Measurements from ENCODE around the gene LUZP2.

Gene LUZP2

DNA sequence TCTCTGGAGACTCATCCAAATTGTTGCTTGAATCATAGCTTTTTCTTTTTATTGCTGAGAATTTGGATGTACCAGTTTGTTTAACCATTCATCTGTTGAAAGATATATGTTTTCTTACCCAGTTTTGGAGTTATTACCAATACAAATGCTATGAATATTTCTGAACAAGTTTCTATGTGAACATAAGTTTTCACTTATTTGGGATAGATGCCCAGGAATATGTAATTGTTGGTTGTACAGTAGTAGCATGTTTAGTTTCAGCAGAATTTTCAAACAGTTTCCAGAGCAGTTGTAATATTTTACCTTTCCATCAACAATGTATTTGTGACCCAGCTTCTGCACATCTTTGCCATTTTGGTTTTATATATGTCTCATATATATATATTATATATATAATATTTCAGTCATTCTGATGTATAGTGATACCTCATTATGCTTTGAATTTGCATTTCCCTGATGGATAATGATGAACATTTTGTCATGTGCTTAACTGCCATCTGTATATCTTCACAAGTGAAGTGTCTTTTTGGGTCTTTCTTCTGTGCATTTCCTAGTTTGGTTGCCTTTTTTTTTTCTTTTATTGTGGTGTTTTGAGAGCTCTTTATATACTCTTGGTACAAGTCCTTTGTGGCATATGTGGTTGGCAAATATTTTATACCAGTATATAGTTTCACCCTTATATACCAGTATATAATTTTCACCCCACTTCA is 118.8 kb downstream of the LUZP2 start:
- no peak overlapping the region for H3K9ac ChIP-seq (ENCODE audit: low read length)
- no peak overlapping the region for H3K4me3 ChIP-seq (ENCODE audit: low read length)
- no peaks in the 10 kb centered on the region for H3K9me3 ChIP-seq (ENCODE audit: control insufficient read depth, low read length)
- no peaks in the 10 kb centered on the region for H3K36me3 ChIP-seq (ENCODE audit: control insufficient read depth, insufficient read depth, low read length)
- no peaks in the 10 kb centered on the region for H3K27me3 ChIP-seq (ENCODE audit: control insufficient read depth, insufficient read depth, low read length)
- H3K4me1 ChIP-seq (ENCODE audit: control insufficient read depth, insufficient read depth, low read length) = no peaks in the 10 kb centered on the region

DNA sequence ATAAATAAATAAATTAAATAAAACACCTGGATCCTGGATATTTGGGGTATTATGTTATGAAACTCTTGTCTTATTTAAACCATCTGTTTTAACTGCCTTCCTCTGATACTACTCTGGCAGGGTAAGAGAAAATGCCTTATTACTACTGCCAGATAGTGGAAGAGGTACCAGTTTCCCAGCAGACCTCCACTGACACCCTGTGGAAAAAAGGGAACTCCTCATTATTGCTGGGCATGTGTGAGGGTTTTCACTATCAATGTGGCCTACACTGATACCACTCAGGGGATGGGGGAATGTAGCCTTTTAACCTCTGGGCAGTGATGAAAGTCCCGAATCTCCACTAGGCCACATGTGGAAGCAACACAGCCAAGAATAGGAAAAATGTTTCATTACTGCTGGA is 121.0 kb downstream of the LUZP2 start:
- Histone ChIP-seq H3K9ac (ENCODE audit: low read length) (no peak overlapping the region), H3K4me3 (ENCODE audit: low read length) (no peak overlapping the region), H3K36me3 (ENCODE audit: control insufficient read depth, insufficient read depth, low read length) (no peaks in the 10 kb centered on the region)

DNA sequence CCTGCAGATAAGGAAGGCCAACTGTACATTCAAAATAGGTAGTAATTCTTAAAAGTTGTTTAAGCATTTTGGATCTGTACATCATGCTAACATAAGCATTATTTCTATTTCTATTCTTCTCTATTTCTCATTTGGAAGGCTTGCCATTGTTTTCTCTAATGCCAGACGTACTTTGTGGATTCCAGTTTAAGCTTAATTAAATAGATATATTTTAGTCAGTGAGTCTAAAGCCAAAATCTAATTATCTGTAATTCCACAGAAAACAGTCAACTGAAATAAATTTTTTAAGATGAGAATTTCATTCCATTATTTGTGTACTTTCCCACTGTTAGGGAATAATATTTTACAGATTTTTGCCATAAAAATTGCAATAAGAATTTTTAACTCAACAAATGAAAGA is 123.0 kb downstream of the LUZP2 start:
- Histone ChIP-seq H3K9ac (ENCODE audit: low read length) (no peak overlapping the region), H3K36me3 (ENCODE audit: control insufficient read depth, insufficient read depth, low read length) (no peaks in the 10 kb centered on the region)

More for the DNA sequence above, 121.0 kb downstream of the LUZP2 start:
- H3K9me3 ChIP-seq (ENCODE audit: control insufficient read depth, low read length) = no peaks in the 10 kb centered on the region
- H3K27me3 ChIP-seq (ENCODE audit: control insufficient read depth, insufficient read depth, low read length) = no peaks in the 10 kb centered on the region
- no peaks in the 10 kb centered on the region for H3K4me1 ChIP-seq (ENCODE audit: control insufficient read depth, insufficient read depth, low read length)

DNA sequence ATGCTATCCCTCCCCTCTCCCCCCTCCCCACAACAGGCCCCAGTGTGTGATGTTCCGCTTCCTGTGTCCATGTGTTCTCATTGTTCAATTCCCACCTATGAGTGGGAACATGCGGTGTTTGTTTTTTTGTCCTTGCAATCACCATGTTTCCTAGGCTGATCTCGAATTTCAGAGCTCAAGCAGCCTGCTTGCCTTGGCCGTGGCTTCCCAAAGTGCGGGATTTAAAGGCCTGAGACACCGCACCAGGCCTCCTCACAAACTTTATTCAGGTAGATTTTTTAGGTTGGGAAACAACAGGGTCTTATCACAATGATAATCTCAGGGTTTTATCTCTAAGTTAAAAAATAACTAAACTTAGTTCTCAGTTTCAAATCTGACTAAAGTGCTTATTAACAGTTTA is 125.4 kb downstream of the LUZP2 start:
- H3K9ac ChIP-seq (ENCODE audit: low read length) = no peak overlapping the region
- H3K36me3 ChIP-seq (ENCODE audit: control insufficient read depth, insufficient read depth, low read length) = no peaks in the 10 kb centered on the region
- no peaks in the 10 kb centered on the region for H3K27me3 ChIP-seq (ENCODE audit: control insufficient read depth, insufficient read depth, low read length)
- no peak overlapping the region for H3K4me3 ChIP-seq (ENCODE audit: low read length)
- no peaks in the 10 kb centered on the region for H3K9me3 ChIP-seq (ENCODE audit: control insufficient read depth, low read length)
- H3K4me1 ChIP-seq (ENCODE audit: control insufficient read depth, insufficient read depth, low read length) = no peaks in the 10 kb centered on the region

More for the DNA sequence above, 123.0 kb downstream of the LUZP2 start:
- Histone ChIP-seq H3K27me3 (ENCODE audit: control insufficient read depth, insufficient read depth, low read length) (no peaks in the 10 kb centered on the region), H3K4me1 (ENCODE audit: control insufficient read depth, insufficient read depth, low read length) (no peaks in the 10 kb centered on the region), H3K4me3 (ENCODE audit: low read length) (no peak overlapping the region), H3K9me3 (ENCODE audit: control insufficient read depth, low read length) (no peaks in the 10 kb centered on the region)

DNA sequence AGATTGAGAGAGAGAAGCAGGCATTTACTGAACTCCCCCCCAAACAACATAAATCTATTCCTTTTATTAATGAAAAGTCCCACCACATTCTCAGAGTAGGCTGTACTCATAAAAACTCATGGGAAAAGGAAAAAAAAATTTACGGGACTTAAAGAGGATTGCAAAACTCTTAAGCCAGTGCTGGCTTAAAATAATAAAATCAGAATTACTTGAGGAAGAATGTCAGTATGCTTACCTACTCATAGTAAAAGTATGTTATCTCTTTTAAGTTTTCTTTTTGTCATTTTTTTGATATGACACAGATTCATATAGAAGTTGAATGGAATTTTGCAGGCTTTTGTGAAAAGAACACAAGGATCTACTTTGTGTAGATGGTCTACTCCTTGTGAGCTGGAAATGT is 126.3 kb downstream of the LUZP2 start:
- H3K4me3 ChIP-seq (ENCODE audit: low read length) = no peak overlapping the region
- H3K36me3 ChIP-seq (ENCODE audit: control insufficient read depth, insufficient read depth, low read length) = no peaks in the 10 kb centered on the region
- no peaks in the 10 kb centered on the region for H3K9me3 ChIP-seq (ENCODE audit: control insufficient read depth, low read length)
- H3K27me3 ChIP-seq (ENCODE audit: control insufficient read depth, insufficient read depth, low read length) = no peaks in the 10 kb centered on the region
- H3K4me1 ChIP-seq (ENCODE audit: control insufficient read depth, insufficient read depth, low read length) = no peaks in the 10 kb centered on the region
- no peak overlapping the region for H3K9ac ChIP-seq (ENCODE audit: low read length)

DNA sequence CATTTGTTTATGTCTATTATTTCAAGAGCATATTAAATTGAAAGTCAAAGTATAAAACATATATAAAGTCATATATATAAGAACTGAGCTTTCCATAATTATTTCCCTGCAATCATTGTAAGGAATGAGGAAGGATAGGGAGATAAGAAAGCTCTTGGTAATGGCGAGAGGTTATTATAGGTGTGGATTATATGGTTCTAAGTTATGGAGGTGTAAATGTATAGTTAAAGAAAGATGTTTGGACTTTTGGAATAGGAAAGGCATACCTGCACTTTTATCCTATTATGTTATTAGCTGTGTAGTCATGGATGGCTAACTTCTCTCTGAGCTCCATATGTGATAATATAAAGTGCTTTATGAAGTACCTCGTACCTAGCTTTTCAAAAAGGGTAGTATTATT is 127.6 kb downstream of the LUZP2 start:
- Histone ChIP-seq H3K9ac (ENCODE audit: low read length) (no peak overlapping the region), H3K36me3 (ENCODE audit: control insufficient read depth, insufficient read depth, low read length) (no peaks in the 10 kb centered on the region), H3K9me3 (ENCODE audit: control insufficient read depth, low read length) (no peaks in the 10 kb centered on the region), H3K4me1 (ENCODE audit: control insufficient read depth, insufficient read depth, low read length) (no peaks in the 10 kb centered on the region), H3K27me3 (ENCODE audit: control insufficient read depth, insufficient read depth, low read length) (no peaks in the 10 kb centered on the region), H3K4me3 (ENCODE audit: low read length) (no peak overlapping the region)

DNA sequence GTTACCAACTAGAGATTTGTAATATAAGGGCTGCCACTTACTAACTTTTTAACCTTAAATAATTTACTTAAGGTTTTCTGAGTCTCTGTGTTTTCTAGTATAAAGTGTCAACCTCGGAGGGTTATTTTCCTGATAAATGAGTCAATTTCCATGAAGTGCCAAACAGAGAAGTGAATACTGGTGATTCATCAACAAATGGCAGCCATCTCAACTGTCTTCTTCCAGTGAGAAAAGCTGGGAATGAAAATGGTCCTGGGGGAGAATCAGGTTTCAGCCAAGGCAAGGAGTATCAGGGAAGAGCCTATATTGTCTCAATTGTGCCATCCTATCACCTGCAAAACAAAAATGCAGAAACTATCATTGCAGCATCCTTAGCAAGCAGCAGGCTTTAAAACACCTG is 129.1 kb downstream of the LUZP2 start:
- Histone ChIP-seq H3K27me3 (ENCODE audit: control insufficient read depth, insufficient read depth, low read length) (no peaks in the 10 kb centered on the region), H3K4me1 (ENCODE audit: control insufficient read depth, insufficient read depth, low read length) (no peaks in the 10 kb centered on the region), H3K9ac (ENCODE audit: low read length) (no peak overlapping the region), H3K36me3 (ENCODE audit: control insufficient read depth, insufficient read depth, low read length) (no peaks in the 10 kb centered on the region), H3K9me3 (ENCODE audit: control insufficient read depth, low read length) (no peaks in the 10 kb centered on the region), H3K4me3 (ENCODE audit: low read length) (no peak overlapping the region)

DNA sequence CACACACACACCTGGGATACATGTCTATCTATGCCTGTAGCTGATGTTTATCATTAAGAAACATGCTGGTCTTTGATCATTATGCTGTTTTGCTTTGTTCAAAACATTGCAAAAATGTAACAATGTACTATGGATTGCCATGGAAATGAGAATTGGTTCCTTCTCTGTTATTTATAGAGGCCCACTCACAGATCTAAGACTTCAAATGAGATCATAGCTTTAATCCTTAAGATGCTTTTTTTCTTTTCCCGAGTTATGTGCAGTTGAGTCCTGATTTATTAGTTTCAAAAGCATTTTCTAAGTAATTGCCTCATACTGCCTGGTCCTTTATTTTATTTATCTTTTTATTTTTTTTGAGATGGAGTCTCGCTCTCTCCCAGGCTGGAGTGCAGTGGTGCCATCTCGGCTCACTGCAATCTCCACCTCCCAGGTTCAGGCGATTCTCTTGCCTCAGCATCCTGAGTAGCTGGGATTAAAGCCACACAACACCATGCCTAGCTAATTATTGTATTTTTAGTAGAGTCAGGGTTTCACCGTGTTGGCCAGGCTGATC is 131.4 kb downstream of the LUZP2 start:
- Histone ChIP-seq H3K4me1 (ENCODE audit: control insufficient read depth, insufficient read depth, low read length) (no peaks in the 10 kb centered on the region), H3K36me3 (ENCODE audit: control insufficient read depth, insufficient read depth, low read length) (no peaks in the 10 kb centered on the region), H3K9me3 (ENCODE audit: control insufficient read depth, low read length) (no peaks in the 10 kb centered on the region), H3K27me3 (ENCODE audit: control insufficient read depth, insufficient read depth, low read length) (no peaks in the 10 kb centered on the region), H3K9ac (ENCODE audit: low read length) (no peak overlapping the region), H3K4me3 (ENCODE audit: low read length) (no peak overlapping the region)

DNA sequence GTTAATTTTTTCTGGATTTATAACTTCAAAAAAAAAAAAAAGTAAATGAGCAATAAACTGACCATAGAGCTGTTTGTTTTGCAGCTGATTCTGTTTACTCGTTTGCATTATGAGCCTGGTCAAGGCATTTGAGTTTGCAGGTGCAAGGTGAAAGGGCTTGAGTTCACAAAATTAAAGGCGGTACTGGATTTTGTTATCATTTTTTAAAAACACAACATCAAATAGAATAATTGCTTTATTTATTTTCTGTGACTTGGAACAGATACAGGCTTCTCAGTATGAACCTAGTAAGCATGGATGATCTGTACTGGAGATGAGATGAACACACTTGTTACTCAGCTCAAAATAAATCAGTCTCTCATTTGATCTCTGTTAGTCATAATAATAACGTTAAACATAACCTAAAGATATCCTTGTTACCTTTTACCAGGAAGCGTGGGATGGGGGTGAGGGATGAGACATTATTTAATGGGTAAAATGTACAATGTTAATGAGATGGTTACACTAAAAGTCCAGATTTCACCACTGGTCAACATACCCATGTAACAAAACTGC is 137.8 kb downstream of the LUZP2 start:
- H3K9ac ChIP-seq (ENCODE audit: low read length) = no peak overlapping the region
- H3K4me3 ChIP-seq (ENCODE audit: low read length) = no peak overlapping the region
- H3K36me3 ChIP-seq (ENCODE audit: control insufficient read depth, insufficient read depth, low read length) = no peaks in the 10 kb centered on the region
- H3K4me1 ChIP-seq (ENCODE audit: control insufficient read depth, insufficient read depth, low read length) = no peaks in the 10 kb centered on the region
- H3K27me3 ChIP-seq (ENCODE audit: control insufficient read depth, insufficient read depth, low read length) = no peaks in the 10 kb centered on the region
- no peaks in the 10 kb centered on the region for H3K9me3 ChIP-seq (ENCODE audit: control insufficient read depth, low read length)

DNA sequence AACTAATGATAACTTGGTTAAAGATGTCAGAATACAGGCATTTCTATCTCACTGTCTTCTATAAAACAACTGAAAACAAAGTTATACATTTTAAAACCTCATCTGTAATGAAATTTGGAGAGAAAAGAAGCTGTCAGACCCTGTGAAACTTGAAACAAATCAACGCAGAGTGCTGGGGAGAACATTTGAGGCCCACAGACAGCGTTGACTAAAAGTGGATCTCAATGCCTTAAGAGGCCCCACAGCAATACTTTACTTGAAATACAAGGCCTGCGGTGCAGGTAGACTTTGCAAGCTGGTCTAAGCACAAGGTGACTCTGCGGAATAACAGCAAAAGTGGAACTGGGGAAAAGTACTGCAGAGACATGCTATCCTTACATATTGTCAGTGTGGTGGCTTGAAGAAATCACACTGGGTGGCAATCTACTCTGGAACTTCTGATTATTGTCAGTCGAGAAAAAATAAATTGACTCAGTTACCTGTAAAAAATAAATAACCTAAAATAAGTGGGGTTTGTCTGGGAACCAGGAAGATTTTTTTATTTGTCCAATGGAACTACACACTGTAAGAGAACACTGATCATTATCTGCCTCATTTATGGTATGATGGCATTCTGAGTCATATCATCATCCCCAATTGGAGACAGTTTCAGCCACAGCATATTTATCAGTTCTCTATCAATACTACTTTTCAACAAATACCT is 138.9 kb downstream of the LUZP2 start:
- H3K9me3 ChIP-seq (ENCODE audit: control insufficient read depth, low read length) = no peaks in the 10 kb centered on the region
- no peaks in the 10 kb centered on the region for H3K4me1 ChIP-seq (ENCODE audit: control insufficient read depth, insufficient read depth, low read length)
- no peaks in the 10 kb centered on the region for H3K36me3 ChIP-seq (ENCODE audit: control insufficient read depth, insufficient read depth, low read length)
- no peak overlapping the region for H3K9ac ChIP-seq (ENCODE audit: low read length)
- no peak overlapping the region for H3K4me3 ChIP-seq (ENCODE audit: low read length)
- H3K27me3 ChIP-seq (ENCODE audit: control insufficient read depth, insufficient read depth, low read length) = no peaks in the 10 kb centered on the region

DNA sequence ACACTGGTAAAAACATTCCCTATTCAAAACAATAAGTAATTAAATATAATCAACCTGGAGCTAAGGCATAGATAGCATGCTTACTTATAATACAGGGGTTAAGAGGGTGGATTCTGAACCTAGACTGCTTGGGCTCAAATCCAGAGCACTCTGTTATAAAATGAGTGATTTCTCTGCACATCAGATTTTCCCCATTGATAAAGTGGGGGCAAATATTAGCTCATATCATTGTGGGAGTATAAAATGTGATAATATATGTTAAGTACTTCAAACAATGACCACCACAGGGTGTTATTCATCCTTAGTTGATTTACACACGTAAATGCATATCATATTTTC is 139.4 kb downstream of the LUZP2 start:
- H3K4me3 ChIP-seq (ENCODE audit: low read length) = no peak overlapping the region
- no peaks in the 10 kb centered on the region for H3K4me1 ChIP-seq (ENCODE audit: control insufficient read depth, insufficient read depth, low read length)
- no peaks in the 10 kb centered on the region for H3K9me3 ChIP-seq (ENCODE audit: control insufficient read depth, low read length)
- no peak overlapping the region for H3K9ac ChIP-seq (ENCODE audit: low read length)
- no peaks in the 10 kb centered on the region for H3K27me3 ChIP-seq (ENCODE audit: control insufficient read depth, insufficient read depth, low read length)
- no peaks in the 10 kb centered on the region for H3K36me3 ChIP-seq (ENCODE audit: control insufficient read depth, insufficient read depth, low read length)

DNA sequence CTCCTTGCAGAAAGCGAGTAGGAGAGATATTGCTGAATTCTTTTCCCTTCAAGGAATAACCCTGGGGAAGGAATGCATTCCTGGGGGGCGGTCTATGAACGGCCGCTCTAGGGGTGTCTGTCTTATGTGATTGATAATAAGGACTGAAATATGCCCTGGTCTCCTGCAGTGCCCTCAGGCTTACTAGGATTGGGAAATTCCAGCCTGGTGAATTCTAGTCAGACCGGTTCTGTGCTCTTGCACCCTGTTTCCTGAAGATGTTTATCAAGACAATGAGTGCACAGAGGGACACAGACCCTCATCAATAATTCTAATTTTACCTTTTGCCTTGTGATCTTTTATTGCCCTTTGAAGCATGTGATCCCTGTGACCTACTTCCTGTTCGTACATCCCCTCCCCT is 140.7 kb downstream of the LUZP2 start:
- H3K27me3 ChIP-seq (ENCODE audit: control insufficient read depth, insufficient read depth, low read length) = no peaks in the 10 kb centered on the region
- no peaks in the 10 kb centered on the region for H3K4me1 ChIP-seq (ENCODE audit: control insufficient read depth, insufficient read depth, low read length)
- no peaks in the 10 kb centered on the region for H3K36me3 ChIP-seq (ENCODE audit: control insufficient read depth, insufficient read depth, low read length)
- H3K9ac ChIP-seq (ENCODE audit: low read length) = no peak overlapping the region
- no peaks in the 10 kb centered on the region for H3K9me3 ChIP-seq (ENCODE audit: control insufficient read depth, low read length)
- no peak overlapping the region for H3K4me3 ChIP-seq (ENCODE audit: low read length)
